A172 (cell line): ENCODE measurements around the gene FCRL6. TPM values are rescaled to one million over a fixed set of nuclear protein-coding genes. Genes with fewer than 3 reads are reported as not detected.
A peak's percentile ranks its signal among the peaks of the same experiment; 100 is the strongest.

Experiments
- DNase-seq: peaks from one replicate; pipeline ENCODE4 v3.0.0-alpha.2; 2015; ENCODE audit warnings: low spot score
- total RNA-seq: library from RNA; depleted of rRNA; stranded (reverse); fragments of >200 nt; shearing (Covaris generic); gene quantifications from 2 replicates; pipeline ENCODE4 v1.2.3, GENCODE V29; 2014; rRNA removed

Gene FCRL6
- 0.24 TPM in 1 of 2 replicates, not detected in the other for total RNA-seq

- DNase-seq: no peak
These were observed at the start of gene FCRL6 for GRCh38 chr1:159802111-159802510. TSS of gene FCRL6 (plus strand) at chr1:159802360. CDS start at chr1:159802425, 65 bp downstream.

GRCh38 chr1:159753386-159753785 is 48.8 kb upstream of the FCRL6 start:
- DNase-seq: no peak

GRCh38 chr1:159755451-159756007 is 46.6 kb upstream of the FCRL6 start:
- DNase-seq: no peak

GRCh38 chr1:159756397-159756796 is 45.8 kb upstream of the FCRL6 start:
- DNase-seq: no peak

GRCh38 chr1:159763686-159764085 is 38.5 kb upstream of the FCRL6 start:
- no peak for DNase-seq

GRCh38 chr1:159765806-159766205 is 36.4 kb upstream of the FCRL6 start:
- DNase-seq: no peak

- no peak for DNase-seq
These were observed 30.8 kb upstream of the FCRL6 start for GRCh38 chr1:159771127-159771895.

GRCh38 chr1:159774465-159774864 is 27.7 kb upstream of the FCRL6 start:
- no peak for DNase-seq

GRCh38 chr1:159775716-159776115 is 26.4 kb upstream of the FCRL6 start:
- peak; percentile 48 for DNase-seq

- no peak for DNase-seq
These were observed 23.9 kb upstream of the FCRL6 start for GRCh38 chr1:159778266-159778665.

GRCh38 chr1:159779403-159779851 is 22.7 kb upstream of the FCRL6 start:
- DNase-seq: peak; percentile 66

GRCh38 chr1:159780583-159781582 is 21.3 kb upstream of the FCRL6 start, which contains the start of gene DUSP23:
TSS of gene DUSP23 (plus strand) at chr1:159780962. CDS start at chr1:159781101, 139 bp downstream.
- peak; percentile 100 for DNase-seq

GRCh38 chr1:159781992-159782391 is 20.2 kb upstream of the FCRL6 start:
- no peak for DNase-seq

- no peak for DNase-seq
These were observed 18.4 kb upstream of the FCRL6 start for GRCh38 chr1:159783724-159784123.

- DNase-seq: no peak
These were observed 15.7 kb upstream of the FCRL6 start for GRCh38 chr1:159786465-159786864.

- no peak for DNase-seq
These were observed 15.2 kb upstream of the FCRL6 start for GRCh38 chr1:159786966-159787365.

- DNase-seq: peak; percentile 37
These were observed 11.8 kb upstream of the FCRL6 start for GRCh38 chr1:159790237-159790917.

- DNase-seq: peak; percentile 36
These were observed 11.1 kb upstream of the FCRL6 start for GRCh38 chr1:159791031-159791430.

GRCh38 chr1:159791461-159791860 is 10.7 kb upstream of the FCRL6 start:
- DNase-seq: no peak

GRCh38 chr1:159795534-159795933 is 6.6 kb upstream of the FCRL6 start:
- no peak for DNase-seq

GRCh38 chr1:159798893-159799292 is 3.3 kb upstream of the FCRL6 start:
- DNase-seq: peak; percentile 98
